ENCODE measurements around the gene TNFSF13B. TPM values are rescaled to one million over a fixed set of nuclear protein-coding genes. Genes with fewer than 3 reads are reported as not detected.

The TNFSF13B gene
- total and polyA plus RNA-seq, 8 donors, result 0.47 to 4.1 (median 1.7) TPM

GRCh38 chr13:108288741-108289140 is 19.2 kb downstream of the TNFSF13B start:
- no peak for DNase-seq
- no peak for FAIRE-seq
- WGBS, 2 donors, result 65 to 71% methylated on average over 6 of the region's 6 CpGs
- Histone ChIP-seq H3K4me1 (no peaks in the 10 kb centered on the region), H3K36me3 (no peaks in the 10 kb centered on the region), H3K4me3 (no peak overlapping the region), H3K9me3 (no peaks in the 10 kb centered on the region), H3K27ac (no peak overlapping the region), H3K27me3 (no peaks in the 10 kb centered on the region)
- ATAC-seq, result no peak
- intact Hi-C loops (cut with DNase I), result no loop called here
- TF ChIP-seq, protein P1, sequence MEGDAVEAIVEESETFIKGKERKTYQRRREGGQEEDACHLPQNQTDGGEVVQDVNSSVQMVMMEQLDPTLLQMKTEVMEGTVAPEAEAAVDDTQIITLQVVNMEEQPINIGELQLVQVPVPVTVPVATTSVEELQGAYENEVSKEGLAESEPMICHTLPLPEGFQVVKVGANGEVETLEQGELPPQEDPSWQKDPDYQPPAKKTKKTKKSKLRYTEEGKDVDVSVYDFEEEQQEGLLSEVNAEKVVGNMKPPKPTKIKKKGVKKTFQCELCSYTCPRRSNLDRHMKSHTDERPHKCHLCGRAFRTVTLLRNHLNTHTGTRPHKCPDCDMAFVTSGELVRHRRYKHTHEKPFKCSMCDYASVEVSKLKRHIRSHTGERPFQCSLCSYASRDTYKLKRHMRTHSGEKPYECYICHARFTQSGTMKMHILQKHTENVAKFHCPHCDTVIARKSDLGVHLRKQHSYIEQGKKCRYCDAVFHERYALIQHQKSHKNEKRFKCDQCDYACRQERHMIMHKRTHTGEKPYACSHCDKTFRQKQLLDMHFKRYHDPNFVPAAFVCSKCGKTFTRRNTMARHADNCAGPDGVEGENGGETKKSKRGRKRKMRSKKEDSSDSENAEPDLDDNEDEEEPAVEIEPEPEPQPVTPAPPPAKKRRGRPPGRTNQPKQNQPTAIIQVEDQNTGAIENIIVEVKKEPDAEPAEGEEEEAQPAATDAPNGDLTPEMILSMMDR (IDR thresholded peaks at IDR 0.05), result no peak

- H3K27me3 ChIP-seq, result no peaks in the 10 kb centered on the region
- TF ChIP-seq, protein P1 (IDR thresholded peaks at IDR 0.05), result no peak
- FAIRE-seq (no peak), DNase-seq (no peak), ATAC-seq (no peak)
- 18 to 27% methylated on average over 1 of the region's 1 CpG for WGBS, 2 donors
- no peaks in the 10 kb centered on the region for H3K4me1 ChIP-seq
- intact Hi-C loops (cut with DNase I), result no loop called here
- no peaks in the 10 kb centered on the region for H3K9me3 ChIP-seq
- H3K27ac ChIP-seq, result no peak overlapping the region
- no peak overlapping the region for H3K4me3 ChIP-seq
- H3K36me3 ChIP-seq, result no peaks in the 10 kb centered on the region
Observed at GRCh38 chr13:108289819-108290218, 20.3 kb downstream of the TNFSF13B start.

DNA sequence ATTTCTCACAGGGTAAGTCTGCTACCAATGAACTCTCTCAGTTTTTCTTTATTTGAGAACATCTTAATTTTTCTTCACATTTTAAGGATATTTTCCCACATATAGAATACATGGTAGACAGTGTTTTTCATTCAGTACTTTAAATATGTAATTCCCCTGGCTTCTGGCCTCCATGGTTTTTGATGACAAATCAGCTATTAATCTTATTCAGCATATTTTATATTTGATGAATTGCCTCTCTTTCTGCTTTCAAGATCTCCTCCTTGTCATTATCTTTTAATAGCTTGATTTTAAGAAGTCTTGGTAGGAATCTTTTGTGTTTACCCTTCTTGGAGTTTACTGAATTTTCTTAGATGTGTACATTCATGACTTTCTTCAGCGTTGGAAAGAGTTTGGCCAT is 27.6 kb downstream of the TNFSF13B start:
- no peak for FAIRE-seq
- 93 to 97% methylated on average over 1 of the region's 1 CpG for WGBS, 2 donors

GRCh38 chr13:108302279-108302678 is 32.8 kb downstream of the TNFSF13B start:
- TF ChIP-seq, protein P1 (IDR thresholded peaks at IDR 0.05), result no peak
- DNase-seq (no peak), FAIRE-seq (no peak), ATAC-seq (no peak)
- H3K27ac ChIP-seq, result no peak overlapping the region
- H3K27me3 ChIP-seq, result no peaks in the 10 kb centered on the region
- 50 to 62% methylated on average over 1 of the region's 1 CpG for WGBS, 2 donors
- intact Hi-C loops (cut with DNase I), result no loop called here
- H3K4me3 ChIP-seq, result no peak overlapping the region
- no peaks in the 10 kb centered on the region for H3K9me3 ChIP-seq
- H3K36me3 ChIP-seq, result no peaks in the 10 kb centered on the region
- peaks cover 0 to 3% (median 0%) of the 10 kb centered on the region in 3 donors for H3K4me1 ChIP-seq

More for the DNA sequence above, 27.6 kb downstream of the TNFSF13B start:
- TF ChIP-seq, protein P1 (IDR thresholded peaks at IDR 0.05), result no peak
- no peaks in the 10 kb centered on the region for H3K4me1 ChIP-seq
- DNase-seq, result no peak
- H3K27ac ChIP-seq, result no peak overlapping the region
- no peaks in the 10 kb centered on the region for H3K27me3 ChIP-seq
- ATAC-seq, result no peak
- H3K9me3 ChIP-seq, result no peaks in the 10 kb centered on the region
- intact Hi-C loops (cut with DNase I), result no loop called here
- no peaks in the 10 kb centered on the region for H3K36me3 ChIP-seq
- H3K4me3 ChIP-seq, result no peak overlapping the region

GRCh38 chr13:108304170-108305016 is 34.9 kb downstream of the TNFSF13B start:
- FAIRE-seq (no peak), ATAC-seq (peak in 1 of 4 donors; percentile 40), DNase-seq (no peak)
- WGBS, 2 donors, result 40 to 59% methylated on average over 7 of the region's 7 CpGs
- Histone ChIP-seq H3K27me3 (no peaks in the 10 kb centered on the region), H3K4me1 (peaks cover 0 to 3% (median 0%) of the 10 kb centered on the region in 3 donors), H3K36me3 (no peaks in the 10 kb centered on the region), H3K4me3 (no peak overlapping the region), H3K27ac (no peak overlapping the region), H3K9me3 (no peaks in the 10 kb centered on the region)
- intact Hi-C loops (cut with DNase I), result no loop called here
- TF ChIP-seq, protein P1 (IDR thresholded peaks at IDR 0.05), result no peak

All from pancreas (tissue), 10 donors.